IMR-90 (cell line): ENCODE results near the gene CNTN5. TPM values are rescaled to one million over a fixed set of nuclear protein-coding genes. Genes with fewer than 3 reads are reported as not detected.

Source experiments
- ATAC-seq: fragments of 200-7000 bp; cut with Tn5 transposase; 2 replicates; pipeline ENCODE4 v1.9.1; 2020; ENCODE audit warnings: low read depth, mild to moderate bottlenecking, moderate library complexity
- BruUV-seq: library from RNA; stranded (reverse); fragments of 400-500 nt; replicated peaks from 2 replicates; lab custom pipeline; 2021; lab: Mats Ljungman, UMichigan
- CTCF ChIA-PET: fragments of 300-600 bp; formaldehyde crosslinking; extraction: SDS; loops from one replicate; lab custom pipeline; 2021; ENCODE audit warnings: antibody characterized with exemption; lab: Yijun Ruan, JAX
- POLR2A ChIA-PET: fragments of 300-600 bp; sonication (Branson Sonifier 250); formaldehyde crosslinking; loops from one replicate; lab custom pipeline; 2022; ENCODE audit warnings: antibody characterized with exemption; ENCODE audit not compliant: unreplicated experiment; lab: Charles Lee
- DNase-seq: peaks from one replicate; pipeline ENCODE4 v3.0.0; 2013
- H2AFZ ChIP-seq: replicated peaks from 2 replicates; pipeline ENCODE3; 2013; ENCODE audit warnings: low read length, mild to moderate bottlenecking; ENCODE audit not compliant: poor library complexity
- H2AK5ac ChIP-seq: 2 replicates; pipeline ENCODE4 v1.6.1; 2013; ENCODE audit warnings: low read depth, low read length, inconsistent platforms
- H2AK9ac ChIP-seq: replicated peaks from 2 replicates; pipeline ENCODE3; 2013; ENCODE audit warnings: mild to moderate bottlenecking, low read depth, low read length, moderate library complexity; ENCODE audit not compliant: poor library complexity
- H2BK120ac ChIP-seq: 2 replicates; pipeline ENCODE4 v1.6.1; 2013; ENCODE audit warnings: low read depth, low read length, inconsistent platforms
- H2BK15ac ChIP-seq: 3 replicates; pipeline ENCODE4 v1.6.1; 2013; ENCODE audit warnings: low read depth, low read length, inconsistent platforms
- H2BK20ac ChIP-seq: 2 replicates; pipeline ENCODE4 v1.6.1; 2013; ENCODE audit warnings: low read depth, mild to moderate bottlenecking, inconsistent platforms, low read length, moderate library complexity
- H2BK5ac ChIP-seq: 2 replicates; pipeline ENCODE4 v1.6.1; 2013; ENCODE audit warnings: mild to moderate bottlenecking, low read depth, low read length, inconsistent platforms; ENCODE audit not compliant: poor library complexity, severe bottlenecking
- H3K14ac ChIP-seq: replicated peaks from 2 replicates; pipeline ENCODE4 v1.6.1; 2013; ENCODE audit warnings: low read depth, low read length, inconsistent platforms
- H3K18ac ChIP-seq: 2 replicates; pipeline ENCODE4 v1.6.1; 2013; ENCODE audit warnings: low read depth, low read length, control low read depth
- H3K23ac ChIP-seq: 2 replicates; pipeline ENCODE4 v1.6.1; 2013; ENCODE audit warnings: low read depth, low read length, inconsistent platforms
- H3K27ac ChIP-seq: 2 replicates; pipeline ENCODE4 v1.5.1; 2013; ENCODE audit warnings: mild to moderate bottlenecking, control low read depth, low read length; ENCODE audit not compliant: insufficient read depth
- H3K27me3 ChIP-seq: 2 replicates; pipeline ENCODE4 v1.6.1; 2013; ENCODE audit warnings: low read length; ENCODE audit not compliant: control insufficient read depth, insufficient read depth
- H3K36me3 ChIP-seq: 2 replicates; pipeline ENCODE4 v1.6.1; 2013; ENCODE audit warnings: low read length, mixed read lengths; ENCODE audit not compliant: control insufficient read depth, insufficient read depth
- H3K4ac ChIP-seq: 2 replicates; pipeline ENCODE4 v1.6.1; 2013; ENCODE audit warnings: low read depth, low read length, inconsistent platforms
- H3K4me1 ChIP-seq: 2 replicates; pipeline ENCODE4 v1.6.1; 2013; ENCODE audit warnings: low read length, mixed read lengths; ENCODE audit not compliant: control insufficient read depth, insufficient read depth
- H3K4me2 ChIP-seq: 2 replicates; pipeline ENCODE4 v1.6.1; 2013; ENCODE audit warnings: low read depth, mild to moderate bottlenecking, control low read depth, low read length, moderate library complexity
- H3K4me3 ChIP-seq: 2 replicates; pipeline ENCODE4 v1.5.1; 2013; ENCODE audit warnings: low read depth, mild to moderate bottlenecking, control low read depth, low read length, moderate library complexity; ENCODE audit not compliant: insufficient read depth
- H3K56ac ChIP-seq: 2 replicates; pipeline ENCODE4 v1.6.1; 2013; ENCODE audit warnings: low read length, inconsistent platforms; ENCODE audit not compliant: insufficient read depth; ENCODE audit errors: extremely low read depth
- H3K79me1 ChIP-seq, 2 experiments: 2 replicates each; pipeline ENCODE4 v1.6.1; 2013; ENCODE audit warnings: low read length in 2 of 2, inconsistent platforms in 1 of 2, low read depth in 1 of 2
- H3K9ac ChIP-seq: 2 replicates; pipeline ENCODE4 v1.6.1; 2013; ENCODE audit warnings: low read depth, low read length, control low read depth
- H3K9me1 ChIP-seq: 2 replicates; pipeline ENCODE4 v1.6.1; 2013; ENCODE audit warnings: low read length, inconsistent platforms; ENCODE audit not compliant: insufficient read depth
- H3K9me3 ChIP-seq: 2 replicates; pipeline ENCODE4 v1.6.1; 2013; ENCODE audit warnings: low read length; ENCODE audit not compliant: control insufficient read depth, insufficient read depth
- H4K20me1 ChIP-seq: 2 replicates; pipeline ENCODE4 v1.6.1; 2013; ENCODE audit warnings: low read length, inconsistent platforms; ENCODE audit not compliant: insufficient read depth
- H4K5ac ChIP-seq: 2 replicates; pipeline ENCODE4 v1.6.1; 2013; ENCODE audit warnings: mild to moderate bottlenecking, low read depth, low read length, control low read depth
- H4K8ac ChIP-seq, 2 experiments: 2 replicates each; pipeline ENCODE4 v1.6.1; 2013; ENCODE audit warnings: low read depth in 2 of 2, low read length in 2 of 2, control low read depth in 1 of 2, inconsistent platforms in 1 of 2
- H4K91ac ChIP-seq: 2 replicates; pipeline ENCODE4 v1.6.1; 2013; ENCODE audit warnings: low read depth, low read length, inconsistent platforms; ENCODE audit not compliant: insufficient read depth
- CEBPB ChIP-seq: IDR thresholded peaks from 2 replicates; pipeline ENCODE4 v1.6.1; 2012; ENCODE audit warnings: low read depth, low read length, improper control_type of control experiment
- MAFK ChIP-seq: IDR thresholded peaks from 2 replicates; pipeline ENCODE4 v1.6.1; 2012; ENCODE audit warnings: low read depth, low read length, improper control_type of control experiment
- MXI1 ChIP-seq: IDR thresholded peaks from 2 replicates; pipeline ENCODE4 v1.6.1; 2012; ENCODE audit warnings: low read depth, mild to moderate bottlenecking, low read length, moderate library complexity, borderline replicate concordance
- NFE2L2 ChIP-seq: fragments of 150-350 bp; IDR thresholded peaks from 2 replicates; pipeline ENCODE4 v1.6.1; 2016; ENCODE audit warnings: low read depth, mild to moderate bottlenecking, low read length
- WGBS, 2 experiments: methylation state at CpG; one replicate each; pipeline versions ENCODE4 v1.1.5 to v1.1.7; 2013; ENCODE audit warnings: missing lambda C conversion rate in 2 of 2; ENCODE audit not compliant: insufficient read length in 1 of 2; ENCODE audit errors: extremely low coverage in 2 of 2; 5-methylcytosine and 5-hydroxymethylcytosine counted together
- dilution Hi-C: fragments of 300-500 bp; cut with HindIII; formaldehyde crosslinking; loops from one replicate; pipeline ENCODE4 v1.14.3; 2018; ENCODE audit warnings: low sequenced_read_pairs; ENCODE audit not compliant: unreplicated experiment
- in situ Hi-C: fragments of 300-500 bp; cut with MboI; formaldehyde crosslinking; loops from 3 replicates; pipeline ENCODE4 v1.14.3; 2019; ENCODE audit warnings: low sequenced_read_pairs, inconsistent platforms, mixed read lengths
- intact Hi-C: fragments of 100-400 bp; cut with micrococcal nuclease; formaldehyde crosslinking; loops from 2 replicates; pipeline ENCODE4 v1.10.0; 2022
- polyA plus RNA-seq, 3 experiments: library from polyadenylated mRNA; depleted of rRNA; stranded (reverse); fragments of >200 nt; gene quantifications; 2 replicates each; pipeline ENCODE4 v1.2.3, GENCODE V29; 2012; ENCODE audit warnings: low replicate concordance in 1 of 3
- total RNA-seq: library from RNA; depleted of rRNA; stranded (reverse); fragments of >200 nt; gene quantifications from 2 replicates; pipeline ENCODE4 v1.2.3, GENCODE V29; 2012

CNTN5 gene
- total and polyA plus RNA-seq, 2 of the 4 experiments (the other 2 are of a cell fraction), result not detected

DNA sequence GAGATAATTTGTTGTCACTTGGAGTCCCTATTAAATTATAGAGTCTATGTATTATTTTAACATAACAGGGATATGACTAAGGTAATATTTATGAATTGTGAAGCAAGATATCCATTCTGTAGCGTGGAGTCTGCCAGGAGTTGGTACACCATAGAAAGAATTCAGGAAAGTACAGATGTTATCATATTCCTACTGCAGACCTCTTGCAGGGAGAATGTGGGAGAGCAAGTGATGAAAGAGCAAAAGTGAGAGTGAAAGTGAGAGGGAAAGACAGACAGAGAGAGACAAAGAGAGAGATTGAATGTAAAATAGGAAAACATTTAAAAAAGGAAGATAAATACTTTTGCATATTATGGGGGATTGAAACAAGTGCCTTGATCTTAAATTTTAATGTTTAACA is 468.8 kb downstream of the CNTN5 start:
- no peak overlapping the region for H3K27ac ChIP-seq
- TF ChIP-seq MXI1 (no peak), CEBPB (no peak), MAFK (no peak), NFE2L2 (no peak)
- ChIA-PET CTCF (interaction anchor here (0.5 kb wide), 1 partner anchor 80 kb away, joined by 4 read pairs; no protein-coding TSS in a partner anchor), POLR2A (no interaction called here)
- no peak overlapping the region for H3K23ac ChIP-seq
- no peak overlapping the region for H2BK15ac ChIP-seq
- H4K91ac ChIP-seq, result no peak overlapping the region
- H3K4me3 ChIP-seq, result no peak overlapping the region
- dilution Hi-C loops (no loop called here), intact Hi-C loops (no loop called here), in situ Hi-C loops (no loop called here)
- no peaks in the 10 kb centered on the region for H3K27me3 ChIP-seq
- no peaks in the 10 kb centered on the region for H3K4me1 ChIP-seq
- no peak overlapping the region for H2AK5ac ChIP-seq
- H3K56ac ChIP-seq, result no peak overlapping the region
- no peak overlapping the region for H3K9ac ChIP-seq
- H2BK5ac ChIP-seq, result no peak overlapping the region
- no peaks in the 10 kb centered on the region for H3K79me1 ChIP-seq
- no TSS peak for BruUV-seq
- no peak overlapping the region for H3K18ac ChIP-seq
- no peak overlapping the region for H2BK20ac ChIP-seq
- H3K4ac ChIP-seq, result no peak overlapping the region
- no peaks in the 10 kb centered on the region for H3K36me3 ChIP-seq
- no peaks in the 10 kb centered on the region for H3K9me3 ChIP-seq
- H2AK9ac ChIP-seq, result no peak overlapping the region
- no CpG with 5 or more reads among the region's 1 CpG for WGBS, 2 experiments
- no peak overlapping the region for H2AFZ ChIP-seq
- H4K8ac ChIP-seq, result no peak overlapping the region
- H3K4me2 ChIP-seq, result no peak overlapping the region
- H4K20me1 ChIP-seq, result no peaks in the 10 kb centered on the region
- no peak; the same call in 1 of the 2 replicates for ATAC-seq
- H3K9me1 ChIP-seq, result no peaks in the 10 kb centered on the region
- H2BK120ac ChIP-seq, result no peak overlapping the region
- no peak overlapping the region for H4K5ac ChIP-seq
- DNase-seq, result peak; percentile 4
- no peak overlapping the region for H3K14ac ChIP-seq
